GM12878 (cell line): ENCODE measurements around the gene SLC23A2. TPM values are rescaled to one million over a fixed set of nuclear protein-coding genes. Genes with fewer than 3 reads are reported as not detected.

Experiments used
- BMI1 ChIP-seq: fragments of 450-650 bp; IDR thresholded peaks from 2 replicates; pipeline ENCODE4 v1.6.1; 2016; ENCODE audit warnings: mild to moderate bottlenecking, moderate library complexity, borderline replicate concordance
- CBX3 ChIP-seq: fragments of 200-600 bp; sonication (generic); IDR thresholded peaks from 2 replicates; pipeline ENCODE4 v1.6.1; 2016; ENCODE audit warnings: low read depth, borderline replicate concordance
- CBX5 ChIP-seq: sonication (generic); IDR thresholded peaks from 2 replicates; pipeline ENCODE4 v1.6.1; 2016; ENCODE audit warnings: low read depth, moderate library complexity, mild to moderate bottlenecking, inconsistent platforms
- ETV6 ChIP-seq, 2 experiments: fragments of 450-650 bp in 1 of 2; IDR thresholded peaks in 1 of 2; conservative IDR thresholded peaks in 1 of 2; 2 replicates each; pipeline ENCODE4 v1.6.1; 2014; ENCODE audit warnings: antibody characterized with exemption in 1 of 2, borderline replicate concordance in 1 of 2, low read depth in 1 of 2, mild to moderate bottlenecking in 1 of 2, moderate library complexity in 1 of 2
- EZH2 ChIP-seq: IDR thresholded peaks from 2 replicates; pipeline ENCODE4 v1.6.1; 2012; ENCODE audit warnings: low read depth, mild to moderate bottlenecking, control low read depth, inconsistent platforms, low read length, borderline replicate concordance; ENCODE audit not compliant: control insufficient read depth
- FOXM1 ChIP-seq: IDR thresholded peaks from 2 replicates; pipeline ENCODE4 v1.6.1; 2012; ENCODE audit warnings: low read depth, mild to moderate bottlenecking, inconsistent platforms, low read length, moderate library complexity
- IRF3 ChIP-seq: fragments of 450-650 bp; IDR thresholded peaks from 2 replicates; pipeline ENCODE4 v1.6.1; 2014; ENCODE audit warnings: mild to moderate bottlenecking
- MTA3 ChIP-seq: IDR thresholded peaks from 2 replicates; pipeline ENCODE4 v1.6.1; 2012; ENCODE audit warnings: low read length, inconsistent platforms, borderline replicate concordance
- MXI1 ChIP-seq: fragments of 150-350 bp; IDR thresholded peaks from 2 replicates; pipeline ENCODE4 v1.6.1; 2011; ENCODE audit warnings: low read depth, mild to moderate bottlenecking, inconsistent platforms, low read length, improper control_type of control experiment
- MYB ChIP-seq: fragments of 150-350 bp; IDR thresholded peaks from 2 replicates; pipeline ENCODE4 v1.6.1; 2014; ENCODE audit warnings: mild to moderate bottlenecking, low read depth, low read length, borderline replicate concordance
- PAX8 ChIP-seq: fragments of 450-650 bp; IDR thresholded peaks from 2 replicates; pipeline ENCODE4 v1.6.1; 2017; ENCODE audit warnings: mild to moderate bottlenecking, moderate library complexity
- PKNOX1 ChIP-seq: fragments of 450-650 bp; IDR thresholded peaks from 2 replicates; pipeline ENCODE4 v1.6.1; 2016; ENCODE audit warnings: mild to moderate bottlenecking
- POLR2A ChIP-seq: IDR thresholded peaks from 2 replicates; pipeline ENCODE4 v1.6.1; 2011; ENCODE audit warnings: low read depth, mild to moderate bottlenecking, low read length
- RAD51 ChIP-seq: fragments of 450-650 bp; IDR thresholded peaks from 2 replicates; pipeline ENCODE4 v1.6.1; 2016; ENCODE audit warnings: moderate library complexity, mild to moderate bottlenecking, inconsistent platforms
- RELB ChIP-seq: fragments of 450-650 bp; IDR thresholded peaks from 2 replicates; pipeline ENCODE4 v1.6.1; 2017; ENCODE audit warnings: low read depth, mild to moderate bottlenecking, moderate library complexity
- REST ChIP-seq: IDR thresholded peaks from 2 replicates; pipeline ENCODE4 v1.6.1; 2012; ENCODE audit warnings: mild to moderate bottlenecking, low read depth, low read length
- USF2 ChIP-seq: IDR thresholded peaks from 2 replicates; pipeline ENCODE4 v1.6.1; 2011; ENCODE audit warnings: low read depth, low read length, improper control_type of control experiment, borderline replicate concordance
- ZBTB4 ChIP-seq: fragments of 450-650 bp; formaldehyde crosslinking; IDR thresholded peaks from 2 replicates; pipeline ENCODE4 v1.4.0; 2022; ENCODE audit warnings: mild to moderate bottlenecking, moderate library complexity
- ZNF24 ChIP-seq: fragments of 450-650 bp; IDR thresholded peaks from 2 replicates; pipeline ENCODE4 v1.6.1; 2017; ENCODE audit warnings: antibody characterized with exemption, mild to moderate bottlenecking
- polyA plus RNA-seq, 11 experiments: library from polyadenylated mRNA; depleted of rRNA in 4 of 11; unstranded in 6 of 11; stranded (reverse) in 5 of 11; fragments of >200 nt; fragmentation: Nextera tagmentation in 4 of 11; fragmentation: Illumina TruSeq in 1 of 11; extraction: Ambion mirVana in 4 of 11; extraction: Trizol in 1 of 11; gene quantifications; 1 replicate in 1 of 11; 2 replicates in 10 of 11; pipeline versions ENCODE4 v1.2.1 to v1.2.3, GENCODE V29; 2011 to 2016; ENCODE audit warnings: inconsistent platforms in 2 of 11, missing spikeins in 2 of 11, low read depth in 1 of 11
- total RNA-seq, 4 experiments: library from RNA; depleted of rRNA in 3 of 4; stranded (reverse); fragments of >200 nt in 3 of 4; fragmentation: Illumina TruSeq in 1 of 4; extraction: Trizol in 1 of 4; gene quantifications; 2 replicates each; pipeline versions ENCODE4 v1.2.1 to v1.2.3, GENCODE V29; 2013 to 2021

Gene SLC23A2
- total and polyA plus RNA-seq, 10 of the 15 experiments (the other 5 are each of a cell fraction or from before 2014, with no cell fraction given): 4.4 to 56.1 (median 35.5) TPM

GRCh38 chr20:5039255-5039657 lies 37.9 kb upstream of the SLC23A2 start (continued):
- TF ChIP-seq REST (no peak), POLR2A (no peak), PKNOX1 (no peak), FOXM1 (no peak), PAX8 (no peak), ZBTB4 (CRISPR knock-in tag) (no peak), RELB (peak; percentile 91), MYB (no peak), USF2 (no peak), MXI1 (no peak), CBX3 (no peak), IRF3 (no peak), EZH2 (no peak), MTA3 (no peak), BMI1 (peak; percentile 56; the same call in 1 of the 2 replicates), ZNF24 (0 out of 2 replicates have a peak, but pooled peaks have one; percentile 6), CBX5 (no peak), RAD51 (peak; percentile 32; the same call in 1 of the 2 replicates), ETV6 (conservative IDR thresholded peaks at IDR 0.05 in 1 of 2, IDR thresholded peaks at IDR 0.05 in 1 of 2; ENCODE audit: borderline replicate concordance in 1 of 2, low read depth in 1 of 2) (peak in 1 of 2 experiments; percentile 68; a peak in 1 of 4 replicates)
